Raji (cell line): ENCODE results near the gene CSNK2A2.

ENCODE experiments used
- POLR2A ChIP-seq: IDR thresholded peaks from 2 replicates; pipeline ENCODE4 v1.6.1; 2011; ENCODE audit warnings: low read depth, low read length, control low read depth; ENCODE audit not compliant: insufficient read depth

CSNK2A2 gene

GRCh38 chr16:58128711-58129096, 69.2 kb downstream of the CSNK2A2 start:
- TF ChIP-seq POLR2A: no peak

DNA sequence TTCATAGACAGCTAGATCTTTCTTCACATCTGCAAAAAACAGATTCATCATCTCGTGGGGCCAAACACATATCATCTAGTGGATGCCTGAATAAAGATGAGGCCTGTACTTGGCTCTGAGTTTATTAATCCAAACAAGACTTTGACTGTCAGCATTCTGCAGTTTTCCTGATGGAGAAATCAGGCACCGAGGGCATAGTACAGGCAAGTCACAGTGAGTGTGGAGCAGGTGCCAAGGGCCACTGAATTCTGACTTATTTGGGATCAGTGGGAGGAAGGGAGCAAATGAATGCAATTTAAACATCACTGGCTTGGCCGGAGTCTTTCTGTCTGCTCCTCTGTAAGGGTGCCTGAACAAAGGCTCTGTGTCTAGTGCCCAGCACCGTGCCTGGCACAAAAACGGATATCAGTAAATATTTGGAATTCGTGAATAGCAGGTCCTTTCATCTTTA, 69.7 kb downstream of the CSNK2A2 start:
- TF ChIP-seq POLR2A: no peak

GRCh38 chr16:58127634-58128033, 70.3 kb downstream of the CSNK2A2 start:
- no peak for TF ChIP-seq POLR2A

DNA sequence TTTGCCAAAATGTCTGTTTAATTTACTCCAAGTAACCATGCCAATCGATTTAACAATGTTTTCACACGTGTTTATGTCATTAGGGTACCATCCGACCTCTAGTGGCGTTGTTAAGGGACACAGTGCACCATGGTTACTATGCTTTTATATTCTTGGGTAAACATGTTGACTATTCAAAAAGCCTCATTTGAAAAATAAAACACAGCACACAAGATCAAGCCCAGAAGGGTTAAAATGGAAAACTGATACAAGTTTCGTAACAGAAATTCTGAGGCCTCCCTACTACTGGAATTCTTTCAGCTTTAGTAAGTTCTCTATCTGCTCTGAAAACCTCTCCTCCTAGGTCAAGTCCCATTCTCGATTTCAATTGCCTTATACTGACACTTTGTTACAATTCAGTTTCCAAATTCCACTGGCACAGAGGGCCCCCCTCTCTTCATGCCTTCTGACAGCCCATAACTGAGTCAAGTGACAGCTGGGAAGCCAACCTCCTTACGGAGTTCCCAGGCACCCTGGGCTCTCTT, 70.8 kb downstream of the CSNK2A2 start:
- TF ChIP-seq POLR2A: no peak

GRCh38 chr16:58126451-58126961, 71.4 kb downstream of the CSNK2A2 start:
- TF ChIP-seq POLR2A: no peak

- TF ChIP-seq POLR2A: no peak
These were observed 72.0 kb downstream of the CSNK2A2 start for GRCh38 chr16:58125781-58126335.

DNA sequence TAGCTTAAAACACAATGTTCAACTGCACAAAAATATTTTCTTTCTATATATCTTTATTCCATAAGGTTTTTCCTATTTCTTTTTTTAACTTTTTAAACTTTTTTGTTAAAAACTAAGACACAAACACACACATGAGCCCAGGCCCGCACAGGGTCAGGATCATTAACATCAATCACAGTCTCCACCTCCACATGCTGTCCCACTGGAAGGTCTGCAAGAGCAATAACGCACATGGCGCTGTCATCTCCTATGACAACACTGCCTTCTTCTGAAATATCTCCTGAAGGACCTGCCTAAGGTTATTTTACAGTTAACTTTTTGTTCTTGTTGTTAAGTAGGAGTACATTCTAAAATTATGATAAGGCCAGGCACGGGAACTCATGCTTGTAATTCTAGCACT, 72.9 kb downstream of the CSNK2A2 start:
- no peak for TF ChIP-seq POLR2A

GRCh38 chr16:58124601-58124915, 73.3 kb downstream of the CSNK2A2 start:
- TF ChIP-seq POLR2A: no peak

GRCh38 chr16:58123896-58124600, 73.9 kb downstream of the CSNK2A2 start:
- no peak for TF ChIP-seq POLR2A

GRCh38 chr16:58121132-58121531, 76.8 kb downstream of the CSNK2A2 start:
- no peak for TF ChIP-seq POLR2A

DNA sequence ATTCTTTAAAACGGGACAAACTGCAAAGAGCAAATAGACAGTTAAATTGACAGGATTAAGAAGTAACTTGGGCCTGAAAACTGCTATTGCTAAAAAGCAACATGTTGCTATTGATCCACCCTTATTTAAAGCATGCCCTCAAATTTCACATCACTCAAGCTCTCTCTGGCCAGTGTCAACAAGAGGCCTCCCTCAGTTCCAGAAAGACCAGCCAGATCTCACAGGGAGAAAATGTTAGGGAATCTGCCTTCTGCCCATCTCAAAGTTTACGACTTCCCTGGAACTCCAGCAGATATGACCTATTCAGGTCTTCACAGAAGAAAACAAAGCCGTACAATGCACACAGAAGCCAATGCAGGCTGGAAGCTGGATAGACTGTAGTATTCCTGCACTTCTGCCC, 77.7 kb downstream of the CSNK2A2 start:
- no peak for TF ChIP-seq POLR2A

- no peak for TF ChIP-seq POLR2A
These were observed 78.4 kb downstream of the CSNK2A2 start for GRCh38 chr16:58119509-58119845.

DNA sequence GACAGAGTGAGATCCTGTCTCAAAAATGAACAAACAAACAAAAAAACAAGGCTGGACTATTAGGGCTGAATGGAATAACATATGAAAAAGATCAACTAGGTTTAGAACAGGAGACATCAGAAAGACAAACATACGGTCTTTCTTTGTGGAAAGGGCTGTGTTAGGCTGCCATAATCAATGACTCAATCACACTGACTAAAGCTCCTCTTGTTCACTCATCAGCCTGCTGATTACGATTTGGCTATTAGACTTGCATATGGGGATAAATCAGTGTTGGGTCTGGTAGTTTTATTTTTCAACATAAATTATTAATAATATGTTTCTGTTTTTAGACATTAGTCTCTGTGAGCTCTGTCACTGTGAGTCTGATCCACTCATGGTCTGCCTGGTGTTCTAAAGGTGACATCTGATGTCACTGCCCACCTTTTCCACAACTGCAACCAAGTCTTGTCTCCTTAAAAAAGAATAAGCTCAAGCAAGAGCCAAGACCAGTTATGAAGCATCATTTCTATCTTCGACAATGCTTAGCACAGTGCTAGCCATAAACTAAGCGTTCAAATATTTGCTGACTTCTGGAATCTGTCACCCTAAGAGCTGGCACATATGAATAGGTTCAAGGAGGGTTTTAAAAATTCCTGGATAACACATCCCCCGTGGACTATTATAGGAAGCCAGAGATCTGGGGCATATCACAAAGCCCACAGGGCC, 79.0 kb downstream of the CSNK2A2 start:
- no peak for TF ChIP-seq POLR2A

- no peak for TF ChIP-seq POLR2A
These were observed 81.4 kb downstream of the CSNK2A2 start for GRCh38 chr16:58116529-58116928.

- no peak for TF ChIP-seq POLR2A
These were observed 81.8 kb downstream of the CSNK2A2 start for GRCh38 chr16:58116081-58116480.
